Stimulated activated CD8-positive, alpha-beta memory T cell treated with anti-CD3 and anti-CD28 coated beads, Interleukin-12 subunit alpha, Interleukin-12 subunit beta, amount 100 ng/mL, for 1 hour (primary cell): ENCODE results near the gene TCN2.
"Not testable (repeated sequence)": the region's sequence is repeated elsewhere in the genome, so short reads cannot be mapped to it uniquely, and the experiment has no call there.

Source experiments
- DNase-seq: peaks from one replicate; pipeline ENCODE4 v3.0.0-alpha.2; 2020; ENCODE audit warnings: low read depth

TCN2 gene

GRCh38 chr22:30610299-30610698 is 3.3 kb downstream of the TCN2 start:
- DNase-seq, result no peak

DNA sequence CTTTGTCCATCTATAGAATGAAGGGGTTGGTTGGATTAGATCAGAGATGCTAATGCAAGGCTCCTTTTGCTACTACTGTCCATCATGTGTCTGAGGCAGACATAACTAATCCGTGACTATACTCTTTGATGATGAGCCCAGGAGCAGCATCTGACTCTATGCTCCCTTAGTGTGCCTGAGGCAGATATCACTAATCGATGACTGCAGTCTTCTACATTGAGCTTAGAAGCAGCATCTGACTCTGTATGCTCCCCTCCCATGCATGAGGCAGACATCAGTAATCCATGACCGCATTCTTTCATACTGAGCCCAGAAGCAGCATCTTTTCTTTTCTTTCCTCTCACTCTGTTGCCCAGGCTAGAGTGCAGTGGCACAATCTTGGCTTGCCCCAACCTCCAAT is 4.2 kb downstream of the TCN2 start:
- no peak for DNase-seq

DNA sequence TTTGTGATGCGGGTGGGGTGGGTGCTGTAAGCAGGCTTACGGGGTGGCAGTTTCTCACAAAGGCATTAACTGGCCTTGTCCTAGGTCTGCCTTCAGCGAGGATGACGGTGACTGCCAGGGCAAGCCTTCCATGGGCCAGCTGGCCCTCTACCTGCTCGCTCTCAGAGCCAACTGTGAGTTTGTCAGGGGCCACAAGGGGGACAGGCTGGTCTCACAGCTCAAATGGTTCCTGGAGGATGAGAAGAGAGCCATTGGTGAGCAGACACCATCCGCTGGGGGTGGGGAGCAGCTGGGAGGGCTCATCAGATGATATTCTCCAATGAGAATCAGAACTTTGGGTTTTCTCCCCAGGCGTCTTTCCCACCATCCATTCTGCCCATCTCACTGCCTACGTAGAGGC is 5.8 kb downstream of the TCN2 start:
- no peak for DNase-seq

- DNase-seq, result no peak
Observed at GRCh38 chr22:30614268-30614667, 7.3 kb downstream of the TCN2 start.

- no peak for DNase-seq
Observed at GRCh38 chr22:30614879-30615278, 7.9 kb downstream of the TCN2 start.

DNA sequence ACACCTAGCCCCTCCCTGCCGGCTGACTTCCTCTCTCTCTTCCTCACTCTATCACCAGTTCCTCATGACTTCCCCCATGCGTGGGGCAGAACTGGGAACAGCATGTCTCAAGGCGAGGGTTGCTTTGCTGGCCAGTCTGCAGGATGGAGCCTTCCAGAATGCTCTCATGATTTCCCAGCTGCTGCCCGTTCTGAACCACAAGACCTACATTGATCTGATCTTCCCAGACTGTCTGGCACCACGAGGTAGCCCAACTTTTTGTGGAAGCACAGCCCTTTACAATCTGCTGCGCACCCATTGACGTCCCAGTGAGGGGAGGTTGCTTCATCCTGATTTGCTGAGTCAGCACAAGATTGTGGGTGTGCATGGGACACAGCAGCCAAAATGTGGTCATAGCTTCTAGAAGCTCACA is 8.6 kb downstream of the TCN2 start:
- DNase-seq, result no peak

DNA sequence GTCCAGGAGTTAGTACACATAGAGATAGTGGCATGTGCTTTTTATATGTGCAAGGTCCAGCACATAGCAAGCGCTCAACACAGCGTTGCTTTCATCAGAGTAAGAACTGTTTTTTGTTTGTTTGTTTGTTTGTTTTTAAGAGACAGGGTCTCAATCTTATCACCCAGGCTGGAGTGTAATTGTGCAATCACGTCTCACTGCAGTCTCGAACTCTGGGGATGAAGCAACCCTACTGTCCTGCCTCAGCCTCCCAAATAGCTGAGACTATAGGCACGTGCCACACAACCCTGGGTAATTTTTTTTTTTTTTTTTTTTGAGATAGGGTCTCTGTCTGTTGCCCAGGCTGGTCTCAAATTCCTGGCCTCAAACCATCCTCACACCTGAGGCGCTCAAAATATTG is 10.8 kb downstream of the TCN2 start:
- DNase-seq, result no peak

- not testable (repeated sequence) for DNase-seq
Observed at GRCh38 chr22:30619909-30620308, 12.9 kb downstream of the TCN2 start.

DNA sequence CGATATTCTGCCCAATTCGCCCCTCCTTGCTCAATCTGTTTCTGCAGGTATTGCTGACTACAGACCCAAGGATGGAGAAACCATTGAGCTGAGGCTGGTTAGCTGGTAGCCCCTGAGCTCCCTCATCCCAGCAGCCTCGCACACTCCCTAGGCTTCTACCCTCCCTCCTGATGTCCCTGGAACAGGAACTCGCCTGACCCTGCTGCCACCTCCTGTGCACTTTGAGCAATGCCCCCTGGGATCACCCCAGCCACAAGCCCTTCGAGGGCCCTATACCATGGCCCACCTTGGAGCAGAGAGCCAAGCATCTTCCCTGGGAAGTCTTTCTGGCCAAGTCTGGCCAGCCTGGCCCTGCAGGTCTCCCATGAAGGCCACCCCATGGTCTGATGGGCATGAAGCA is 19.4 kb downstream of the TCN2 start:
- no peak for DNase-seq

DNA sequence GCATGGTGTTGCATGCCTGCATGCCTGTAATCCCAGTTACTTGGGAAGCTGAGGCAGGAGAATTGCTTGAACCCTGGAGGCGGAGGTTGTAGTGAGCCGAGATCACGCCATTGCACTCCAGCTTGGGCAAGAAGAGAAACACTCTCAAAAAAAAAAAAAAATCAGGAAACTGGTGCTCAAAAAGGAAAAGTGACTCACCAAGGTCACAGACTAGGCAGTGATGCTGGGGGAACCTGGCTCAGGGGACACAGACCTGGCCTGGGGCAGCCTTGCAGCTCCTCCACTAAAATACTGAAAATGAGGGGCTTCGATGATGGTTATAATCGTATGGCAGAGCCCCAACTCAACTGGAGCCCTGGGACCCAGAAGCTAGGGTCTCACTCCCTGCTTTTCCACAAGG is 20.5 kb downstream of the TCN2 start:
- no peak for DNase-seq

GRCh38 chr22:30628491-30628890 is 21.5 kb downstream of the TCN2 start:
- no peak for DNase-seq

- DNase-seq, result not testable (repeated sequence)
Observed at GRCh38 chr22:30631469-30631868, 24.5 kb downstream of the TCN2 start.

- peak; percentile 88 for DNase-seq
Observed at GRCh38 chr22:30634471-30635233, 27.7 kb downstream of the TCN2 start.

GRCh38 chr22:30635273-30636225 is 28.6 kb downstream of the TCN2 start, which contains the start of gene SLC35E4:
TSS of gene SLC35E4 (plus strand) at chr22:30635781. CDS start at chr22:30636451, 670 bp downstream.
- DNase-seq, result peak; percentile 94

DNA sequence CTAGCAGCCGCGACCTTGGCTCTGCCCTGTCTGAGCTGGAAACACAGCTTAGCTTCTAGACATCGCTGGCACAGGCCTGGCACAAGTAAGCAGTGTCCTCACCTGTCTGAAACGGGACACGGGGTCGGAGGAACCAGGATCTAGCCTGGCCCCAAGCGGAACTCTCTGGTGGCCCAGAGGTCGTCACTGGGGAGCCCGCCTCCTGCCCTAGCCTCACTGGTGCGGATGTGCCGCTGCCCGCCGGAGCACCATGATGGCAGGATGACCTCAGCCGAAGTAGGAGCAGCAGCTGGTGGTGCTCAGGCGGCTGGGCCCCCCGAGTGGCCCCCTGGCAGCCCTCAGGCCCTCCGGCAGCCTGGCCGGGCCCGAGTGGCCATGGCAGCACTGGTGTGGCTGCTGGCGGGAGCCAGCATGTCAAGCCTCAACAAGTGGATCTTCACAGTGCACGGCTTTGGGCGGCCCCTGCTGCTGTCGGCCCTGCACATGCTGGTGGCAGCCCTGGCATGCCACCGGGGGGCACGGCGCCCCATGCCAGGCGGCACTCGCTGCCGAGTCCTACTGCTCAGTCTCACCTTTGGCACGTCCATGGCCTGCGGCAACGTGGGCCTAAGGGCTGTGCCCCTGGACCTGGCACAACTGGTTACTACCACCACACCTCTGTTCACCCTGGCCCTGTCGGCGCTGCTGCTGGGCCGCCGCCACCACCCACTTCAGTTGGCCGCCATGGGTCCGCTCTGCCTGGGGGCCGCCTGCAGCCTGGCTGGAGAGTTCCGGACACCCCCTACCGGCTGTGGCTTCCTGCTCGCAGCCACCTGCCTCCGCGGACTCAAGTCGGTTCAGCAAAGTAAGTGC is 29.5 kb downstream of the TCN2 start:
- no peak for DNase-seq

DNA sequence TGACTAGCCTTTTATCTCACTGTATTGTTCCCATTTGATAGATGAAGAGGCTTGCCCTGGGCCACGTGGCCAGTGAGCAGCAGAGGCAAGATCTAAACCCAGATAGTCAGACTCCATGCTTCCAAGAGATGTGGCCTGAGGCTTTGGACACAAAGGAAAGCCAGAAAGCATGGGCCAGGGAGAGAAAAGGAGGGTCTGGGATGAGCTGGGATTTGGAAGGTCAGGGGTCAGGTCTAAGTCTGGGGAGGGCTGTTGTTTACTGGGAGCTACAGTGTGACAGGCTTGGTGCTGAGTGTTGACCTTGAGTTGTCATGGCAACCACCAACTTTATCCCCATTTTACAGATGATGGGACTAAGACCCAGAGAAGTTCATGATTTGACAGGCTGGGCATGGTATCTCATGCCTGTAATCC is 30.7 kb downstream of the TCN2 start:
- DNase-seq, result no peak

DNA sequence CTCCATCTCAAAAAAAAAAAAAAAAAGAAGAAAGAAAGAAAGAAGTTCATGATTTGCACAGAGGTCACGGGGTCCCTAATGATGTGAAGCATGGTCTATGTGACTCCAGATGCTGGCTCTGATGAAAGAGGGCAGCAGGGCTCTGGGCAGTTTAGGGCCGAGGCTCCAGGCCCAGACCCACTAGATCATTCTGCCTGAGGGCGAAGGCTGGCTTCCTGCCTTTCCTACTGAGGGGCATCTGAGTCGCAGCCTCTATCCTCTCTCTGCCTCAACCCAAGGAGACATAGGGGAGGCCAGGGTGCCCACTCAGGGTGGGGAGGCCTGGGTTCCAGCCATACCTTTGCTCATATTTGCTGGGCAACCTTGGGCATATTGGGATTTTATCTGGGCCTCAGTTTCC is 33.4 kb downstream of the TCN2 start:
- DNase-seq, result no peak

DNA sequence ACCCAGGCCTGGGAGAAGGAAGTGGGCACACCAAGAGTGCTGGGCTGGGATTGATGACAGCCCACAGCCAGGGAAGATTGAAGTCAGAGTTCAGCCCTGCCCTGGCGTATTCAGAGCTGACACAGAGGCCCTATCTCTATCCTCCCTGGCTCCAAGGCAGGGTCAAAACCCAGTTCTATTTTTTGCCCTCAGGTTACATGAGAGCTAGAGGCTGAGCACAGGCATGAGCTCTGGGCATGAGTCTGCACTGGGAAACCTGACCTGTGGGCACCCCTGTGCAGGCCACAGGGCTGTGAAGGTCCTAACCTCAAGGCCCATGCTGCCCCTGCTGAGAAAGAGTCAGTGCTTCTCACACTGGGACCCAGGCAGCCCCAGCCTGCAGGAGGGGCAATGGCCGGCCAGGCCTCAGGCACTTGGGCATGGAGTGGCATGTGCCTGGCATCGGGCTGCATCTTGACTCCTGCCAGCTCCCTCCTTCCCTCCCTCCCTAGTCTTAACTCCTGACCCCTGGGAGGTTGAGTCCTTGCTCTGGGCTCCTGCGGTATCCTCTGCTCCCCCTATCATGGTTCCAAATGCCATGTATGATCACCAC is 34.0 kb downstream of the TCN2 start:
- DNase-seq, result no peak

GRCh38 chr22:30643055-30643875 is 36.3 kb downstream of the TCN2 start:
- DNase-seq, result no peak

- no peak for DNase-seq
Observed at GRCh38 chr22:30646518-30647160, 39.7 kb downstream of the TCN2 start.
